ENCODE measurements around the gene TBXAS1. TPM values are rescaled to one million over a fixed set of nuclear protein-coding genes. Genes with fewer than 3 reads are reported as not detected.

TBXAS1 gene
- total RNA-seq, 2 donors from 2014 or later, result 3.9 to 4.7 TPM

GRCh38 chr7:139851770-139852481 is 22.9 kb downstream of the TBXAS1 start:
- Mint-ChIP-seq H3K27ac (no peak overlapping the region), H3K4me3 (no peak overlapping the region), H3K36me3 (ENCODE audit: insufficient read depth in 2 of 2) (no peaks in the 10 kb centered on the region), H3K4me1 (ENCODE audit: low read depth) (peaks cover 18% of the 10 kb centered on the region), H3K9me3 (no peaks in the 10 kb centered on the region), H3K27me3 (ENCODE audit: low read depth) (no peaks in the 10 kb centered on the region)
- ATAC-seq (replicated peaks in 1 of 2) (no peak), DNase-seq (no peak)

- DNase-seq (no peak), ATAC-seq (replicated peaks in 1 of 2) (no peak)
- Mint-ChIP-seq H3K36me3 (ENCODE audit: insufficient read depth in 2 of 2) (no peaks in the 10 kb centered on the region), H3K9me3 (no peaks in the 10 kb centered on the region), H3K4me1 (ENCODE audit: low read depth) (peaks cover 18% of the 10 kb centered on the region), H3K27ac (no peak overlapping the region), H3K27me3 (ENCODE audit: low read depth) (no peaks in the 10 kb centered on the region), H3K4me3 (no peak overlapping the region)
These were observed 23.4 kb downstream of the TBXAS1 start for GRCh38 chr7:139852482-139852845.

- DNase-seq (no peak), ATAC-seq (replicated peaks in 1 of 2) (no peak)
- Mint-ChIP-seq H3K4me3 (no peak overlapping the region), H3K4me1 (ENCODE audit: low read depth) (peaks cover 18% of the 10 kb centered on the region), H3K27me3 (ENCODE audit: low read depth) (no peaks in the 10 kb centered on the region), H3K27ac (no peak overlapping the region), H3K36me3 (ENCODE audit: insufficient read depth in 2 of 2) (no peaks in the 10 kb centered on the region), H3K9me3 (no peaks in the 10 kb centered on the region)
These were observed 24.6 kb downstream of the TBXAS1 start for GRCh38 chr7:139853506-139854123.

- DNase-seq (no peak), ATAC-seq (replicated peaks in 1 of 2) (no peak)
- Mint-ChIP-seq H3K9me3 (no peaks in the 10 kb centered on the region), H3K36me3 (ENCODE audit: insufficient read depth in 2 of 2) (no peaks in the 10 kb centered on the region), H3K27ac (no peak overlapping the region), H3K4me1 (ENCODE audit: low read depth) (peaks cover 18% of the 10 kb centered on the region), H3K27me3 (ENCODE audit: low read depth) (no peaks in the 10 kb centered on the region), H3K4me3 (no peak overlapping the region)
These were observed 25.1 kb downstream of the TBXAS1 start for GRCh38 chr7:139854124-139854511.

- H3K4me1 Mint-ChIP-seq (ENCODE audit: low read depth), result peaks cover 18% of the 10 kb centered on the region
- DNase-seq (no peak), ATAC-seq (replicated peaks in 1 of 2) (peak in 1 of 2 donors; percentile 23)
- H3K27ac Mint-ChIP-seq, result peak overlapping the region; percentile 31
- H3K36me3 Mint-ChIP-seq (ENCODE audit: insufficient read depth in 2 of 2), result no peaks in the 10 kb centered on the region
- H3K27me3 Mint-ChIP-seq (ENCODE audit: low read depth), result no peaks in the 10 kb centered on the region
- H3K4me3 Mint-ChIP-seq, result peak overlapping the region in 1 of 2 donors; percentile 1
- H3K9me3 Mint-ChIP-seq, result no peaks in the 10 kb centered on the region
These were observed 25.9 kb downstream of the TBXAS1 start for GRCh38 chr7:139854803-139855497.

GRCh38 chr7:139855498-139856270 is 26.6 kb downstream of the TBXAS1 start:
- DNase-seq (peak in 1 of 2 donors; percentile 28), ATAC-seq (replicated peaks in 1 of 2) (peak; percentile 47 to 69)
- Mint-ChIP-seq H3K36me3 (ENCODE audit: insufficient read depth in 2 of 2) (no peaks in the 10 kb centered on the region), H3K4me1 (ENCODE audit: low read depth) (peaks cover 18% of the 10 kb centered on the region), H3K4me3 (peak overlapping the region in 1 of 2 donors; percentile 1), H3K27ac (peak overlapping the region; percentile 31), H3K27me3 (ENCODE audit: low read depth) (no peaks in the 10 kb centered on the region), H3K9me3 (no peaks in the 10 kb centered on the region)

GRCh38 chr7:139857791-139858190 is 28.7 kb downstream of the TBXAS1 start:
- peaks cover 18% of the 10 kb centered on the region for H3K4me1 Mint-ChIP-seq (ENCODE audit: low read depth)
- peaks cover 7% of the 10 kb centered on the region for H3K27me3 Mint-ChIP-seq (ENCODE audit: low read depth)
- H3K9me3 Mint-ChIP-seq, result peaks cover 2 to 3% of the 10 kb centered on the region in 2 donors
- no peaks in the 10 kb centered on the region for H3K36me3 Mint-ChIP-seq (ENCODE audit: insufficient read depth in 2 of 2)
- ATAC-seq (replicated peaks in 1 of 2) (no peak), DNase-seq (no peak)
- H3K27ac Mint-ChIP-seq, result no peak overlapping the region
- no peak overlapping the region for H3K4me3 Mint-ChIP-seq

GRCh38 chr7:139860090-139860775 is 31.2 kb downstream of the TBXAS1 start:
- ATAC-seq (replicated peaks in 1 of 2), result no peak
- H3K27me3 Mint-ChIP-seq (ENCODE audit: low read depth), result peaks cover 20% of the 10 kb centered on the region
- DNase-seq, result no peak
- no peak overlapping the region for H3K27ac Mint-ChIP-seq
- H3K4me3 Mint-ChIP-seq, result no peak overlapping the region
- peaks cover 6 to 10% of the 10 kb centered on the region in 2 donors for H3K9me3 Mint-ChIP-seq
- H3K36me3 Mint-ChIP-seq (ENCODE audit: insufficient read depth in 2 of 2), result peaks cover 5 to 6% of the 10 kb centered on the region in 2 donors
- peaks cover 6% of the 10 kb centered on the region for H3K4me1 Mint-ChIP-seq (ENCODE audit: low read depth)

- peaks cover 22% of the 10 kb centered on the region for H3K27me3 Mint-ChIP-seq (ENCODE audit: low read depth)
- no peak overlapping the region for H3K27ac Mint-ChIP-seq
- peaks cover 5 to 6% of the 10 kb centered on the region in 2 donors for H3K36me3 Mint-ChIP-seq (ENCODE audit: insufficient read depth in 2 of 2)
- peaks cover 6 to 10% of the 10 kb centered on the region in 2 donors for H3K9me3 Mint-ChIP-seq
- no peak overlapping the region for H3K4me3 Mint-ChIP-seq
- no peak for DNase-seq
- ATAC-seq (replicated peaks in 1 of 2), result no peak
- no peaks in the 10 kb centered on the region for H3K4me1 Mint-ChIP-seq (ENCODE audit: low read depth)
These were observed 32.7 kb downstream of the TBXAS1 start for GRCh38 chr7:139861803-139862202.

- Mint-ChIP-seq H3K9me3 (peaks cover 6 to 10% of the 10 kb centered on the region in 2 donors), H3K27me3 (ENCODE audit: low read depth) (peaks cover 22% of the 10 kb centered on the region), H3K27ac (no peak overlapping the region), H3K4me3 (no peak overlapping the region), H3K4me1 (ENCODE audit: low read depth) (peaks cover 5% of the 10 kb centered on the region), H3K36me3 (ENCODE audit: insufficient read depth in 2 of 2) (peaks cover 5 to 6% of the 10 kb centered on the region in 2 donors)
- no peak for ATAC-seq (replicated peaks in 1 of 2)
- no peak for DNase-seq
These were observed 37.2 kb downstream of the TBXAS1 start for GRCh38 chr7:139866047-139866837.

GRCh38 chr7:139867847-139868246 is 38.8 kb downstream of the TBXAS1 start:
- no peak for DNase-seq
- no peak overlapping the region for H3K27ac Mint-ChIP-seq
- H3K27me3 Mint-ChIP-seq (ENCODE audit: low read depth), result peaks cover 15% of the 10 kb centered on the region
- H3K4me1 Mint-ChIP-seq (ENCODE audit: low read depth), result peaks cover 5% of the 10 kb centered on the region
- no peak for ATAC-seq (replicated peaks in 1 of 2)
- H3K9me3 Mint-ChIP-seq, result peaks cover 3 to 9% of the 10 kb centered on the region in 2 donors
- H3K36me3 Mint-ChIP-seq (ENCODE audit: insufficient read depth in 2 of 2), result peaks cover 5 to 6% of the 10 kb centered on the region in 2 donors
- H3K4me3 Mint-ChIP-seq, result no peak overlapping the region

GRCh38 chr7:139869886-139870285 is 40.8 kb downstream of the TBXAS1 start:
- H3K4me3 Mint-ChIP-seq, result no peak overlapping the region
- H3K9me3 Mint-ChIP-seq, result peaks cover 0 to 3% of the 10 kb centered on the region in 2 donors
- H3K4me1 Mint-ChIP-seq (ENCODE audit: low read depth), result peaks cover 5% of the 10 kb centered on the region
- peaks cover 5% of the 10 kb centered on the region for H3K27me3 Mint-ChIP-seq (ENCODE audit: low read depth)
- H3K27ac Mint-ChIP-seq, result no peak overlapping the region
- peak; percentile 9 to 10 for DNase-seq
- peaks cover under 1 to 3% of the 10 kb centered on the region in 2 donors for H3K36me3 Mint-ChIP-seq (ENCODE audit: insufficient read depth in 2 of 2)
- no peak for ATAC-seq (replicated peaks in 1 of 2)
